GM23338 (cell line): ENCODE results near the gene ACOXL.

Source experiments
- CREB1 ChIP-seq: fragments of 250-450 bp; sonication (Bioruptor Pico); IDR thresholded peaks from 2 replicates; pipeline ENCODE4 v1.5.0; 2020; ENCODE audit warnings: low read depth, mild to moderate bottlenecking, moderate library complexity
- EZH2 ChIP-seq: fragments of 200-600 bp; sonication (generic); IDR thresholded peaks from one replicate; pipeline ENCODE4 v1.8.0; 2017; ENCODE audit warnings: antibody characterized with exemption, mild to moderate bottlenecking, low read depth; ENCODE audit not compliant: unreplicated experiment
- EZH2phosphoT487 ChIP-seq: fragments of 200-600 bp; sonication (generic); IDR thresholded peaks from one replicate; pipeline ENCODE4 v1.8.1; 2018; ENCODE audit warnings: antibody characterized with exemption; ENCODE audit not compliant: unreplicated experiment
- JUNB ChIP-seq: IDR thresholded peaks from one replicate; pipeline ENCODE4 v1.6.1; 2016; ENCODE audit warnings: antibody characterized with exemption; ENCODE audit not compliant: unreplicated experiment
- NANOG ChIP-seq: IDR thresholded peaks from 2 replicates; pipeline ENCODE4 v1.6.1; 2016; ENCODE audit warnings: antibody characterized with exemption, borderline replicate concordance
- POLR2AphosphoS5 ChIP-seq: IDR thresholded peaks from 2 replicates; pipeline ENCODE4 v1.6.1; 2016; ENCODE audit warnings: antibody characterized with exemption, low read depth
- STAT1 ChIP-seq: IDR thresholded peaks from one replicate; pipeline ENCODE4 v1.6.1; 2016; ENCODE audit warnings: antibody characterized with exemption; ENCODE audit not compliant: unreplicated experiment
- ZNF114 ChIP-seq: fragments of 250-450 bp; sonication (Bioruptor Pico); IDR thresholded peaks from 2 replicates; pipeline ENCODE4 v1.5.0; 2020; ENCODE audit warnings: mild to moderate bottlenecking, moderate library complexity
- ZNF331 ChIP-seq: fragments of 250-450 bp; sonication (Bioruptor Pico); IDR thresholded peaks from 2 replicates; pipeline ENCODE4 v1.5.0; 2020; ENCODE audit warnings: low read depth, mild to moderate bottlenecking, moderate library complexity
- TF ChIP-seq, protein P1 (sequence below), 2 experiments: fragments of 200-600 bp in 1 of 2; sonication (generic) in 1 of 2; conservative IDR thresholded peaks; 2 replicates each; pipeline versions ENCODE4 v1.5.1 to v1.6.1; 2016 to 2017; ENCODE audit warnings: antibody characterized with exemption in 2 of 2, low read depth in 2 of 2, mild to moderate bottlenecking in 2 of 2, moderate library complexity in 1 of 2
- TF ChIP-seq, protein P2 (sequence below): fragments of 250-450 bp; sonication (Bioruptor Pico); IDR thresholded peaks from 2 replicates; pipeline ENCODE4 v1.5.0; 2020; ENCODE audit warnings: mild to moderate bottlenecking, moderate library complexity
- TF ChIP-seq, protein P3 (sequence below): IDR thresholded peaks from one replicate; pipeline ENCODE4 v1.6.1; 2018; ENCODE audit warnings: antibody characterized with exemption; ENCODE audit not compliant: unreplicated experiment
- TF ChIP-seq, protein P4 (sequence below): IDR thresholded peaks from 2 replicates; pipeline ENCODE4 v1.6.1; 2016; ENCODE audit warnings: antibody characterized with exemption

DNA sequence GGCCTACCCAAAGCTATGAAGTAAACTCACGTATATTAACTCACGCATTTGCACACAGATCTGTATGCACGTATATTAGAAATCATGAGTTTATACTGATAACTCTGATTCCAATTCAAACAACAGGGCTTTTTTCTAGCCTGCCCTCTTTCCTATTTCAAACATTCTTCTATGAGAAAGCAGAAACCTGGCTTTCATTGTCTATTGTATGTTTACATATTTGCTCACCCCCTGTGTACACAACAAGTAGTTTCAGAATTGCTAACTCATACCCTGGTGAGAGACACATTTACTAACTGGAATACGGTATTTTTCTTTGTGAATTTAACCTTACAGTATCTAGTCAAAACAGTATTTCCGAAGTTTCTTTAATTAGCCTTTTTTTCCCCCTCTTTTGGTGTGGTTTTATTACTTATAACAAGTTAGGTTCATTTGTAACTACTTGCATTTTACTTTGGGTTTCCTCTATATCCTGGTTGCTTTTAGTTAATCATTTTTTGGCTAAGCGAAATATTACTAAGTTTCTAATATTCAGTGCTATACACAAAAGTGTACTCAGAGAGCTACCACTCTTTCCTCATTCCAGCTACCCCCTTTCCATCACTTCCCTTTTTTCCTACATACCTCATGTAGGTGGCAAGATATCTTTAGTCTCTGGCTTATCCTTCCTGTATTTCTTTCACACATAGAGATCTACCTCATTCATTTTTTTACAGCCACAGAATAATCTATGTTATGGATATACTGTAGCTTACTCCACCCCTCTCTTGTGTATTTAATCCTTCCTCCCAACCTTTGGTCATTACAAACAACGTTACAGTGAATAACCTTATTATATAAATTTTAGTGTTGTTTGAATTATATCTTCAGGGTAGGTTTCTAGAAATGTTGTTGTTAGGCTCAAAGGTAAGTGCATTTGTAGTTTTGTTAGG lies 275.6 kb downstream of the ACOXL start:
- TF ChIP-seq, protein P1, sequence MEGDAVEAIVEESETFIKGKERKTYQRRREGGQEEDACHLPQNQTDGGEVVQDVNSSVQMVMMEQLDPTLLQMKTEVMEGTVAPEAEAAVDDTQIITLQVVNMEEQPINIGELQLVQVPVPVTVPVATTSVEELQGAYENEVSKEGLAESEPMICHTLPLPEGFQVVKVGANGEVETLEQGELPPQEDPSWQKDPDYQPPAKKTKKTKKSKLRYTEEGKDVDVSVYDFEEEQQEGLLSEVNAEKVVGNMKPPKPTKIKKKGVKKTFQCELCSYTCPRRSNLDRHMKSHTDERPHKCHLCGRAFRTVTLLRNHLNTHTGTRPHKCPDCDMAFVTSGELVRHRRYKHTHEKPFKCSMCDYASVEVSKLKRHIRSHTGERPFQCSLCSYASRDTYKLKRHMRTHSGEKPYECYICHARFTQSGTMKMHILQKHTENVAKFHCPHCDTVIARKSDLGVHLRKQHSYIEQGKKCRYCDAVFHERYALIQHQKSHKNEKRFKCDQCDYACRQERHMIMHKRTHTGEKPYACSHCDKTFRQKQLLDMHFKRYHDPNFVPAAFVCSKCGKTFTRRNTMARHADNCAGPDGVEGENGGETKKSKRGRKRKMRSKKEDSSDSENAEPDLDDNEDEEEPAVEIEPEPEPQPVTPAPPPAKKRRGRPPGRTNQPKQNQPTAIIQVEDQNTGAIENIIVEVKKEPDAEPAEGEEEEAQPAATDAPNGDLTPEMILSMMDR (conservative IDR thresholded peaks at IDR 0.05; ENCODE audit: low read depth in 2 of 2) = no peak
- TF ChIP-seq, protein P2, sequence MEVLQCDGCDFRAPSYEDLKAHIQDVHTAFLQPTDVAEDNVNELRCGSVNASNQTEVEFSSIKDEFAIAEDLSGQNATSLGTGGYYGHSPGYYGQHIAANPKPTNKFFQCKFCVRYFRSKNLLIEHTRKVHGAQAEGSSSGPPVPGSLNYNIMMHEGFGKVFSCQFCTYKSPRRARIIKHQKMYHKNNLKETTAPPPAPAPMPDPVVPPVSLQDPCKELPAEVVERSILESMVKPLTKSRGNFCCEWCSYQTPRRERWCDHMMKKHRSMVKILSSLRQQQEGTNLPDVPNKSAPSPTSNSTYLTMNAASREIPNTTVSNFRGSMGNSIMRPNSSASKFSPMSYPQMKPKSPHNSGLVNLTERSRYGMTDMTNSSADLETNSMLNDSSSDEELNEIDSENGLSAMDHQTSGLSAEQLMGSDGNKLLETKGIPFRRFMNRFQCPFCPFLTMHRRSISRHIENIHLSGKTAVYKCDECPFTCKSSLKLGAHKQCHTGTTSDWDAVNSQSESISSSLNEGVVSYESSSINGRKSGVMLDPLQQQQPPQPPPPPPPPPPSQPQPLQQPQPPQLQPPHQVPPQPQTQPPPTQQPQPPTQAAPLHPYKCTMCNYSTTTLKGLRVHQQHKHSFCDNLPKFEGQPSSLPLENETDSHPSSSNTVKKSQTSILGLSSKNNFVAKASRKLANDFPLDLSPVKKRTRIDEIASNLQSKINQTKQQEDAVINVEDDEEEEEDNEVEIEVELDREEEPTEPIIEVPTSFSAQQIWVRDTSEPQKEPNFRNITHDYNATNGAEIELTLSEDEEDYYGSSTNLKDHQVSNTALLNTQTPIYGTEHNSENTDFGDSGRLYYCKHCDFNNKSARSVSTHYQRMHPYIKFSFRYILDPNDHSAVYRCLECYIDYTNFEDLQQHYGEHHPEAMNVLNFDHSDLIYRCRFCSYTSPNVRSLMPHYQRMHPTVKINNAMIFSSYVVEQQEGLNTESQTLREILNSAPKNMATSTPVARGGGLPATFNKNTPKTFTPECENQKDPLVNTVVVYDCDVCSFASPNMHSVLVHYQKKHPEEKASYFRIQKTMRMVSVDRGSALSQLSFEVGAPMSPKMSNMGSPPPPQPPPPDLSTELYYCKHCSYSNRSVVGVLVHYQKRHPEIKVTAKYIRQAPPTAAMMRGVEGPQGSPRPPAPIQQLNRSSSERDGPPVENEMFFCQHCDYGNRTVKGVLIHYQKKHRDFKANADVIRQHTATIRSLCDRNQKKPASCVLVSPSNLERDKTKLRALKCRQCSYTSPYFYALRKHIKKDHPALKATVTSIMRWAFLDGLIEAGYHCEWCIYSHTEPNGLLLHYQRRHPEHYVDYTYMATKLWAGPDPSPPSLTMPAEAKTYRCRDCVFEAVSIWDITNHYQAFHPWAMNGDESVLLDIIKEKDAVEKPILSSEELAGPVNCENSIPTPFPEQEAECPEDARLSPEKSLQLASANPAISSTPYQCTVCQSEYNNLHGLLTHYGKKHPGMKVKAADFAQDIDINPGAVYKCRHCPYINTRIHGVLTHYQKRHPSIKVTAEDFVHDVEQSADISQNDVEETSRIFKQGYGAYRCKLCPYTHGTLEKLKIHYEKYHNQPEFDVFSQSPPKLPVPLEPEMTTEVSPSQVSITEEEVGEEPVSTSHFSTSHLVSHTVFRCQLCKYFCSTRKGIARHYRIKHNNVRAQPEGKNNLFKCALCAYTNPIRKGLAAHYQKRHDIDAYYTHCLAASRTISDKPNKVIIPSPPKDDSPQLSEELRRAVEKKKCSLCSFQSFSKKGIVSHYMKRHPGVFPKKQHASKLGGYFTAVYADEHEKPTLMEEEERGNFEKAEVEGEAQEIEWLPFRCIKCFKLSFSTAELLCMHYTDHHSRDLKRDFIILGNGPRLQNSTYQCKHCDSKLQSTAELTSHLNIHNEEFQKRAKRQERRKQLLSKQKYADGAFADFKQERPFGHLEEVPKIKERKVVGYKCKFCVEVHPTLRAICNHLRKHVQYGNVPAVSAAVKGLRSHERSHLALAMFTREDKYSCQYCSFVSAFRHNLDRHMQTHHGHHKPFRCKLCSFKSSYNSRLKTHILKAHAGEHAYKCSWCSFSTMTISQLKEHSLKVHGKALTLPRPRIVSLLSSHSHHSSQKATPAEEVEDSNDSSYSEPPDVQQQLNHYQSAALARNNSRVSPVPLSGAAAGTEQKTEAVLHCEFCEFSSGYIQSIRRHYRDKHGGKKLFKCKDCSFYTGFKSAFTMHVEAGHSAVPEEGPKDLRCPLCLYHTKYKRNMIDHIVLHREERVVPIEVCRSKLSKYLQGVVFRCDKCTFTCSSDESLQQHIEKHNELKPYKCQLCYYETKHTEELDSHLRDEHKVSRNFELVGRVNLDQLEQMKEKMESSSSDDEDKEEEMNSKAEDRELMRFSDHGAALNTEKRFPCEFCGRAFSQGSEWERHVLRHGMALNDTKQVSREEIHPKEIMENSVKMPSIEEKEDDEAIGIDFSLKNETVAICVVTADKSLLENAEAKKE (CRISPR knock-in tag) = no peak
- no peak for TF ChIP-seq EZH2
- no peak for TF ChIP-seq EZH2phosphoT487
- TF ChIP-seq STAT1 = no peak
- no peak for TF ChIP-seq POLR2AphosphoS5
- TF ChIP-seq, protein P3, sequence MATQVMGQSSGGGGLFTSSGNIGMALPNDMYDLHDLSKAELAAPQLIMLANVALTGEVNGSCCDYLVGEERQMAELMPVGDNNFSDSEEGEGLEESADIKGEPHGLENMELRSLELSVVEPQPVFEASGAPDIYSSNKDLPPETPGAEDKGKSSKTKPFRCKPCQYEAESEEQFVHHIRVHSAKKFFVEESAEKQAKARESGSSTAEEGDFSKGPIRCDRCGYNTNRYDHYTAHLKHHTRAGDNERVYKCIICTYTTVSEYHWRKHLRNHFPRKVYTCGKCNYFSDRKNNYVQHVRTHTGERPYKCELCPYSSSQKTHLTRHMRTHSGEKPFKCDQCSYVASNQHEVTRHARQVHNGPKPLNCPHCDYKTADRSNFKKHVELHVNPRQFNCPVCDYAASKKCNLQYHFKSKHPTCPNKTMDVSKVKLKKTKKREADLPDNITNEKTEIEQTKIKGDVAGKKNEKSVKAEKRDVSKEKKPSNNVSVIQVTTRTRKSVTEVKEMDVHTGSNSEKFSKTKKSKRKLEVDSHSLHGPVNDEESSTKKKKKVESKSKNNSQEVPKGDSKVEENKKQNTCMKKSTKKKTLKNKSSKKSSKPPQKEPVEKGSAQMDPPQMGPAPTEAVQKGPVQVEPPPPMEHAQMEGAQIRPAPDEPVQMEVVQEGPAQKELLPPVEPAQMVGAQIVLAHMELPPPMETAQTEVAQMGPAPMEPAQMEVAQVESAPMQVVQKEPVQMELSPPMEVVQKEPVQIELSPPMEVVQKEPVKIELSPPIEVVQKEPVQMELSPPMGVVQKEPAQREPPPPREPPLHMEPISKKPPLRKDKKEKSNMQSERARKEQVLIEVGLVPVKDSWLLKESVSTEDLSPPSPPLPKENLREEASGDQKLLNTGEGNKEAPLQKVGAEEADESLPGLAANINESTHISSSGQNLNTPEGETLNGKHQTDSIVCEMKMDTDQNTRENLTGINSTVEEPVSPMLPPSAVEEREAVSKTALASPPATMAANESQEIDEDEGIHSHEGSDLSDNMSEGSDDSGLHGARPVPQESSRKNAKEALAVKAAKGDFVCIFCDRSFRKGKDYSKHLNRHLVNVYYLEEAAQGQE = no peak
- no peak for TF ChIP-seq CREB1 (CRISPR knock-in tag)
- TF ChIP-seq ZNF114 (CRISPR knock-in tag) = no peak
- TF ChIP-seq ZNF331 = no peak
- TF ChIP-seq, protein P4, sequence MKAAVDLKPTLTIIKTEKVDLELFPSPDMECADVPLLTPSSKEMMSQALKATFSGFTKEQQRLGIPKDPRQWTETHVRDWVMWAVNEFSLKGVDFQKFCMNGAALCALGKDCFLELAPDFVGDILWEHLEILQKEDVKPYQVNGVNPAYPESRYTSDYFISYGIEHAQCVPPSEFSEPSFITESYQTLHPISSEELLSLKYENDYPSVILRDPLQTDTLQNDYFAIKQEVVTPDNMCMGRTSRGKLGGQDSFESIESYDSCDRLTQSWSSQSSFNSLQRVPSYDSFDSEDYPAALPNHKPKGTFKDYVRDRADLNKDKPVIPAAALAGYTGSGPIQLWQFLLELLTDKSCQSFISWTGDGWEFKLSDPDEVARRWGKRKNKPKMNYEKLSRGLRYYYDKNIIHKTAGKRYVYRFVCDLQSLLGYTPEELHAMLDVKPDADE = no peak
- no peak for TF ChIP-seq JUNB
- no peak for TF ChIP-seq NANOG
